OCI-LY7 (cell line): Measurements from ENCODE around the gene PRPF18.

Source experiments
- CTCF ChIP-seq: fragments of 200-600 bp; sonication (generic); conservative IDR thresholded peaks from 2 replicates; pipeline ENCODE4 v1.5.1; 2014; ENCODE audit warnings: mild to moderate bottlenecking, antibody characterized with exemption, low read length, moderate library complexity, mixed read lengths
- EZH2phosphoT487 ChIP-seq: fragments of 200-600 bp; sonication (generic); IDR thresholded peaks from 2 replicates; pipeline ENCODE4 v1.6.1; 2018; ENCODE audit warnings: low read depth, borderline replicate concordance, mild to moderate bottlenecking, mixed run types, antibody characterized with exemption, low read length, moderate library complexity, mixed read lengths

- TF ChIP-seq CTCF (no peak), EZH2phosphoT487 (no peak)
Observed at GRCh38 chr10:13669182-13669855, 82.6 kb downstream of the PRPF18 start.
